ENCODE results near the gene KCNK3.
"Not testable (repeated sequence)": the region's sequence is repeated elsewhere in the genome, so short reads cannot be mapped to it uniquely, and the experiment has no call there.

Gene KCNK3

GRCh38 chr2:26665296-26665695 lies 27.2 kb upstream of the KCNK3 start:
- DNase-seq (ENCODE audit: low read depth in 2 of 2), result not testable (repeated sequence)

- DNase-seq (ENCODE audit: low read depth in 2 of 2), result no peak
Observed at GRCh38 chr2:26666671-26667070, 25.9 kb upstream of the KCNK3 start.

GRCh38 chr2:26668041-26668440 lies 24.5 kb upstream of the KCNK3 start:
- DNase-seq (ENCODE audit: low read depth in 2 of 2), result no peak

GRCh38 chr2:26668856-26669750 lies 23.4 kb upstream of the KCNK3 start:
- DNase-seq (ENCODE audit: low read depth in 2 of 2), result no peak

- DNase-seq (ENCODE audit: low read depth in 2 of 2), result no peak
Observed at GRCh38 chr2:26670171-26670570, 22.4 kb upstream of the KCNK3 start.

- no peak for DNase-seq (ENCODE audit: low read depth in 2 of 2)
Observed at GRCh38 chr2:26670931-26671460, 21.5 kb upstream of the KCNK3 start.

GRCh38 chr2:26671691-26672090 lies 20.8 kb upstream of the KCNK3 start:
- no peak for DNase-seq (ENCODE audit: low read depth in 2 of 2)

GRCh38 chr2:26672112-26672817 lies 20.3 kb upstream of the KCNK3 start:
- no peak for DNase-seq (ENCODE audit: low read depth in 2 of 2)

- no peak for DNase-seq (ENCODE audit: low read depth in 2 of 2)
Observed at GRCh38 chr2:26672818-26673393, 19.6 kb upstream of the KCNK3 start.

GRCh38 chr2:26674002-26674751 lies 18.3 kb upstream of the KCNK3 start:
- DNase-seq (ENCODE audit: low read depth in 2 of 2), result no peak

GRCh38 chr2:26674771-26675170 lies 17.8 kb upstream of the KCNK3 start:
- no peak for DNase-seq (ENCODE audit: low read depth in 2 of 2)

- no peak for DNase-seq (ENCODE audit: low read depth in 2 of 2)
Observed at GRCh38 chr2:26675651-26676255, 16.8 kb upstream of the KCNK3 start.

- no peak for DNase-seq (ENCODE audit: low read depth in 2 of 2)
Observed at GRCh38 chr2:26678035-26678434, 14.5 kb upstream of the KCNK3 start.

- no peak for DNase-seq (ENCODE audit: low read depth in 2 of 2)
Observed at GRCh38 chr2:26679867-26680266, 12.7 kb upstream of the KCNK3 start.

GRCh38 chr2:26681656-26682055 lies 10.9 kb upstream of the KCNK3 start:
- DNase-seq (ENCODE audit: low read depth in 2 of 2), result no peak

GRCh38 chr2:26682155-26682554 lies 10.4 kb upstream of the KCNK3 start:
- DNase-seq (ENCODE audit: low read depth in 2 of 2), result no peak

- DNase-seq (ENCODE audit: low read depth in 2 of 2), result no peak
Observed at GRCh38 chr2:26683583-26683982, 8.9 kb upstream of the KCNK3 start.

GRCh38 chr2:26685341-26685740 lies 7.2 kb upstream of the KCNK3 start:
- no peak for DNase-seq (ENCODE audit: low read depth in 2 of 2)

GRCh38 chr2:26685989-26686839 lies 6.3 kb upstream of the KCNK3 start:
- no peak for DNase-seq (ENCODE audit: low read depth in 2 of 2)

- DNase-seq (ENCODE audit: low read depth in 2 of 2), result no peak
Observed at GRCh38 chr2:26687328-26687727, 5.2 kb upstream of the KCNK3 start.
